Chondrocyte (in vitro differentiated cells): ENCODE measurements around the gene ZNF672. TPM values are rescaled to one million over a fixed set of nuclear protein-coding genes. Genes with fewer than 3 reads are reported as not detected.
"Not testable (repeated sequence)": the region's sequence is repeated elsewhere in the genome, so short reads cannot be mapped to it uniquely, and the experiment has no call there.

Source experiments
- DNase-seq: peaks from one replicate; pipeline ENCODE4 v3.0.0; 2021; ENCODE audit warnings: mixed read lengths, low spot score
- H3K27ac Mint-ChIP-seq: one replicate; pipeline ENCODE4 v1.8.0; 2021; ENCODE audit warnings: mild to moderate bottlenecking, moderate library complexity, mixed read lengths; ENCODE audit not compliant: unreplicated experiment
- H3K27me3 Mint-ChIP-seq: 2 replicates; pipeline ENCODE4 v1.8.0; 2021; ENCODE audit warnings: low read depth, mixed read lengths
- H3K36me3 Mint-ChIP-seq: 2 replicates; pipeline ENCODE4 v1.8.0; 2021; ENCODE audit warnings: low read depth, mixed read lengths
- H3K4me1 Mint-ChIP-seq: 2 replicates; pipeline ENCODE4 v1.8.0; 2021; ENCODE audit warnings: low read depth, mild to moderate bottlenecking, mixed read lengths
- H3K4me3 Mint-ChIP-seq: one replicate; pipeline ENCODE4 v1.8.0; 2021; ENCODE audit warnings: mild to moderate bottlenecking, moderate library complexity, mixed read lengths; ENCODE audit not compliant: unreplicated experiment
- H3K9me3 Mint-ChIP-seq: 2 replicates; pipeline ENCODE4 v1.8.0; 2021; ENCODE audit warnings: low read depth, mixed read lengths
- CTCF ChIP-seq: fragments of 200-600 bp; sonication (generic); IDR thresholded peaks from 2 replicates; pipeline ENCODE4 v1.5.0; 2021; ENCODE audit warnings: antibody characterized with exemption, mild to moderate bottlenecking, moderate library complexity
- long read RNA-seq: library from polyadenylated mRNA; stranded (forward); transcript quantifications from one replicate; pipeline ENCODE4 v2.0.0, GENCODE V29; 2021
- total RNA-seq: library from RNA; stranded (reverse); gene quantifications from 3 replicates; pipeline ENCODE4 v1.2.1, GENCODE V29; 2021

The ZNF672 gene
- 17.1 to 20.2 TPM (median 19.8 TPM) in 3 replicates for total RNA-seq
- long read RNA-seq, transcript ZNF672-201 (4 exons, 2,989 nt) = major isoform, 37 of 47 reads
- long read RNA-seq, partial matches to known transcripts = 5 of 47 reads
- long read RNA-seq, other reads (novel, unspliced or antisense) = 4 of 47 reads

DNA sequence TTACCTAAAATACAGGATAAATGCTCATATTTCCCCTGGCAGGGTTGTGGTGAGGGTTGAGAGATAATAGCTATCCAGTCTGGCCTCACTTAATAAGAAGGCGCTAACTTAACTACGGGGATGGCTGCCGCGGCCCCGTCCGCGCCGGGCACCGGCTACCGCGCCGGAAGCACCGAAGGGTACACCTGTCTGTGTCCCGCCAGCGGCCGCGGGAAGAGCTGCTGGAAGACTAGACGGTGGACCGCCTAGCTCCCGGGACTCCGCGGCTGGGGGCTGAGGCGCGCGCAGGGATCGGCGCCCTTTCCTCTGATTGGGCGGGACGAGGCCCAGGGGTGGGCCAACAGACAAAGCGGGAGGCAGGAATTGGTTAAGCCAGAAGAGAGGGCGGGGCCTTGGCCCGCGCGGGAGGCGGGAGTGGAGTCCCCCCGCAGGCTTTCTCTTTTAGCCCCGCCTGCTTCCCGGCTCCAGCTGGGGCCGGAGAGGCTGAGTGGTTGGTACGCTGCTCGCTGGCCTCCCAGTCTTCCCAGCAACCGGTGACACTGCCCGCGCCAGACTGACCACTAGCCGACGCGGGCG is at the start of gene ZNF672:
Gene ZNF672 (plus strand): TSS at position 444 of the 576 bp plus-strand sequence. CDS start 9,051 bp downstream, outside the sequence.
- H3K27me3 Mint-ChIP-seq = peaks cover 6% of the 10 kb centered on the region
- no peak within 1 kb of the TSS for H3K4me3 Mint-ChIP-seq
- H3K27ac Mint-ChIP-seq = peak within 1 kb of the TSS; percentile 99
- peak; percentile 98 for DNase-seq
- no peaks in the 10 kb centered on the region for H3K36me3 Mint-ChIP-seq
- H3K4me1 Mint-ChIP-seq = peaks cover 27% of the 10 kb centered on the region
- no peaks in the 10 kb centered on the region for H3K9me3 Mint-ChIP-seq
- no peak for TF ChIP-seq CTCF

DNA sequence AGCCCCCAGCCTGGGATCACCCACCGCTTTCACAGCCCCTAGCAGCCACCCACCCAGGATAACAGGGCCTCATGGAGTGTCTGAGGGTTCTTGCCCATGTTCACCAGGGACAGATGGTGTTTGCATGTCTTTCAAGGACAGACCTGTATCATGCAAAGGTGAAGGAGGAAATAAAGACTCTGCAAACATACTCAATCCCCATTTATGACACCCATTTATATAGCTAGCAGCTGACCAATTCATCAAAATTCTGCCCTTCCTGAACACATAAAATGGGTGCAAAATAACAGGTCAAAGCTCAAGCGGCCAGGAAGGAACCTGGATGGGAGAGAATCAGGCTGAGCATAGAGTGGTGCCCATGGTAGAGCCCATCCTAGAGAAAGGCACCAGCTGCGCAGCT is 49.7 kb upstream of the ZNF672 start:
- no peaks in the 10 kb centered on the region for H3K36me3 Mint-ChIP-seq
- H3K27ac Mint-ChIP-seq = no peak overlapping the region
- TF ChIP-seq CTCF = no peak
- no peak overlapping the region for H3K4me3 Mint-ChIP-seq
- no peak for DNase-seq
- peaks cover 3% of the 10 kb centered on the region for H3K9me3 Mint-ChIP-seq
- H3K4me1 Mint-ChIP-seq = no peaks in the 10 kb centered on the region
- peaks cover 13% of the 10 kb centered on the region for H3K27me3 Mint-ChIP-seq

GRCh38 chr1:248789337-248789736 is 48.7 kb upstream of the ZNF672 start:
- not testable (repeated sequence) for DNase-seq, H3K4me3 Mint-ChIP-seq, H3K4me1 Mint-ChIP-seq, H3K36me3 Mint-ChIP-seq, H3K27ac Mint-ChIP-seq, H3K9me3 Mint-ChIP-seq
- peaks cover 13% of the 10 kb centered on the region for H3K27me3 Mint-ChIP-seq

DNA sequence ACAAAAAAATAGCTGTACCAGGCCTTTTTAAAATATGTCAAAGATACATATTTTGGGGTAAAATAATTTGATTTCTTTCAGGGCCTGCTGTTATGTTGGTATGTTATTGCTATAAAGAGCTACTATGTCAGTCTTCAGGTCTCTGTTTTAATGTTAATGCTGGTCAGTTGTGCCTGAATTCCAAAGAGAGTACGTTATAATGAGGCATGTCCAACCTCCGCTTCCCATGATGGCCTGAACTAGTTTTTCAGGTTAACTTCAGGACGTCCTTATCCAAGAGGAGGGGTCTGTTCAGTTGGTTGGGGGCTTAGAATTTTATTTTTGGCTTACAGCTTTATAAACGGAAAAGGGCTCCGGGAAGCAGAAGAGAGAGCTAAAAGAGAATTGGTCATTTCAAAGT is 47.6 kb upstream of the ZNF672 start:
- Mint-ChIP-seq H3K27me3 (peaks cover 13% of the 10 kb centered on the region), H3K9me3 (peaks cover 11% of the 10 kb centered on the region), H3K4me1 (no peaks in the 10 kb centered on the region), H3K4me3 (no peak overlapping the region), H3K27ac (no peak overlapping the region), H3K36me3 (no peaks in the 10 kb centered on the region)
- no peak for DNase-seq
- TF ChIP-seq CTCF = no peak

DNA sequence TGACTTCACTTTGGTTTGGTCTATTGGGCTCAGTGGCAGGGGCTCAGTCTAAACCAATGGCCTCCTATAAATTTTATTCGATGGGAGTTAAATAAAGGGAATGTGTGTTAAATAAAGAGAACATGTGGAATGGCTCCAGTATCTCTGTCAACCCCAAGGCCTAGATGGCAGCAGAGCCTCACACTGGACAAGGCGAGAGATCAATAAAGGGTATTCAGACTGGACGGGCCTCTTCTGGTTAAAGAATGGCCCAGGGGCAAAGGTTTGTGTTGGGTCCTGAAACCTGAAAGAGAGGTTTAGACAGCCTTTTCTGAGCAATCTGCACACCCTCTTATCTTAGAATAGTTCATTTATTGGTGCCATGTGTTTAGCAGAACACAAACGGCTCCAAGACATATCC is 47.0 kb upstream of the ZNF672 start:
- Mint-ChIP-seq H3K4me1 (no peaks in the 10 kb centered on the region), H3K36me3 (no peaks in the 10 kb centered on the region), H3K4me3 (no peak overlapping the region), H3K27ac (no peak overlapping the region), H3K27me3 (peaks cover 13% of the 10 kb centered on the region), H3K9me3 (peaks cover 11% of the 10 kb centered on the region)
- no peak for DNase-seq
- TF ChIP-seq CTCF = no peak

- peaks cover 11% of the 10 kb centered on the region for H3K9me3 Mint-ChIP-seq
- no peak for DNase-seq
- H3K27ac Mint-ChIP-seq = no peak overlapping the region
- no peaks in the 10 kb centered on the region for H3K4me1 Mint-ChIP-seq
- H3K36me3 Mint-ChIP-seq = no peaks in the 10 kb centered on the region
- H3K27me3 Mint-ChIP-seq = peaks cover 8% of the 10 kb centered on the region
- no peak for TF ChIP-seq CTCF
- no peak overlapping the region for H3K4me3 Mint-ChIP-seq
These were observed 45.7 kb upstream of the ZNF672 start for GRCh38 chr1:248792342-248792741.
